ENCODE data around the gene KIAA1958.

Gene KIAA1958

DNA sequence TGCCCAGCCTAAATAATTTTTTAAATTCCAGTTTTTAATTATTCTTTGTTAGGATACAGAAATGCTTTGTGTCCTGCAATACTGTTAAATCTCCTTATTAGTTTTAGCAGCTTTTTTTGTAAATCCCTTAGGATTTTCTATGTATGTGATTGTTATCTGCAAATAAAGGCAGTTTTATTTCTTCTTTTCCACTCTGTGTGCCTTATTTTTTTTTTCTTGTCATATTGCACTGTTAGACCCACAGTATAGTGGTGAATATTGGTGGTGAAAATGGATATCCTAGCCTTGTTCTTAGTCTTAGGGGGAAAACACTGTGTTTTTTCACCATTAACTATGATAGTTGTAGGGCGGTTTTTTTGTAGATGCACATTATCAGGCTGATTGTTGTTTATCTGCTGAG is 11.3 kb upstream of the KIAA1958 start:
- DNase-seq (ENCODE audit: low read depth in 1 of 2, low spot score in 1 of 2): no peak
- H3K27me3 ChIP-seq (ENCODE audit: insufficient read depth, poor library complexity, severe bottlenecking): no peaks in the 10 kb centered on the region
- H3K27ac ChIP-seq (replicated peaks): no peak overlapping the region
- H3K4me3 ChIP-seq (replicated peaks; ENCODE audit: insufficient read depth, low read length): no peak overlapping the region
- TF ChIP-seq SPI1 (IDR thresholded peaks at IDR 0.05; ENCODE audit: borderline replicate concordance, low read depth): no peak
- no peak for TF ChIP-seq GABPA (IDR thresholded peaks at IDR 0.05; ENCODE audit: low read depth)
- TF ChIP-seq CTCF (IDR thresholded peaks at IDR 0.05; ENCODE audit: insufficient read depth, low read length): no peak
- TF ChIP-seq POLR2AphosphoS5 (IDR thresholded peaks at IDR 0.05; ENCODE audit: low read depth): no peak
- no peak for TF ChIP-seq REST (IDR thresholded peaks at IDR 0.05; ENCODE audit: insufficient replicate concordance, low read depth)

DNA sequence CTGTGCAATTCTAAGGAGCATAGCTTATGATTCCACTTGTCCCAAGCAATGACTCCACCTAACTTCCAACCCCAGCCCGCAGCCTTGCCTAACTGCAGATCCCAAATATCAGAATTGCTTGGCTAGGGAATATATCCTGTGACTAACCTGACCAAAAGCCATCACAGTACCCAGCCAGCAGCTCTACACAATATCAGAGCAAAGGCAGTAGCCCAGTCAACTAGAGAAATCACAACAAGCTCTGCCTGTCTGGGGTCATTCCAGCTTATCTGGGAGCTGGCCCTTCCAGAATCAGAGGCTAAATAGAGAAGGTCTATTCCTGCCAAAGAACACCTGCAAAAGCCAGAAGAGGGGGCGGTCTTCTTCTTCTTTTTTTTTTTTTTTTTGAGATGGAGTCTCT is 9.3 kb upstream of the KIAA1958 start:
- H3K27ac ChIP-seq (replicated peaks): no peak overlapping the region
- no peak for TF ChIP-seq GABPA (IDR thresholded peaks at IDR 0.05; ENCODE audit: low read depth)
- no peak for TF ChIP-seq POLR2AphosphoS5 (IDR thresholded peaks at IDR 0.05; ENCODE audit: low read depth)
- TF ChIP-seq REST (IDR thresholded peaks at IDR 0.05; ENCODE audit: insufficient replicate concordance, low read depth): no peak
- no peak for TF ChIP-seq SPI1 (IDR thresholded peaks at IDR 0.05; ENCODE audit: borderline replicate concordance, low read depth)
- TF ChIP-seq CTCF (IDR thresholded peaks at IDR 0.05; ENCODE audit: insufficient read depth, low read length): no peak
- no peaks in the 10 kb centered on the region for H3K27me3 ChIP-seq (ENCODE audit: insufficient read depth, poor library complexity, severe bottlenecking)
- no peak overlapping the region for H3K4me3 ChIP-seq (replicated peaks; ENCODE audit: insufficient read depth, low read length)
- DNase-seq (ENCODE audit: low read depth in 1 of 2, low spot score in 1 of 2): no peak

- H3K4me3 ChIP-seq (replicated peaks; ENCODE audit: insufficient read depth, low read length): no peak overlapping the region
- DNase-seq (ENCODE audit: low read depth in 1 of 2, low spot score in 1 of 2): no peak
- H3K27ac ChIP-seq (replicated peaks): no peak overlapping the region
- no peaks in the 10 kb centered on the region for H3K27me3 ChIP-seq (ENCODE audit: insufficient read depth, poor library complexity, severe bottlenecking)
- no peak for TF ChIP-seq REST (IDR thresholded peaks at IDR 0.05; ENCODE audit: insufficient replicate concordance, low read depth)
- TF ChIP-seq POLR2AphosphoS5 (IDR thresholded peaks at IDR 0.05; ENCODE audit: low read depth): no peak
- TF ChIP-seq GABPA (IDR thresholded peaks at IDR 0.05; ENCODE audit: low read depth): no peak
- no peak for TF ChIP-seq CTCF (IDR thresholded peaks at IDR 0.05; ENCODE audit: insufficient read depth, low read length)
- TF ChIP-seq SPI1 (IDR thresholded peaks at IDR 0.05; ENCODE audit: borderline replicate concordance, low read depth): no peak
Measured at GRCh38 chr9:112479221-112479620, 7.4 kb upstream of the KIAA1958 start.

All from HL-60 (cell line).